Bronchial epithelial cell (primary cell): ENCODE results near the gene TCEAL4. TPM values are rescaled to one million over a fixed set of nuclear protein-coding genes. Genes with fewer than 3 reads are reported as not detected.

ENCODE experiments used
- DNase-seq: peaks from one replicate; pipeline ENCODE4 v3.0.0-alpha.2; 2010; ENCODE audit warnings: low read depth
- FAIRE-seq: peaks from 2 replicates; lab custom pipeline; 2011; peaks lifted over from hg19 to GRCh38; lab: Jason Lieb, UNC
- H3K27me3 ChIP-seq: 2 replicates; pipeline ENCODE4 v1.5.1; 2011; ENCODE audit warnings: low read length; ENCODE audit not compliant: control insufficient read depth, insufficient read depth
- H3K36me3 ChIP-seq: 2 replicates; pipeline ENCODE4 v1.5.1; 2011; ENCODE audit warnings: low read length; ENCODE audit not compliant: control insufficient read depth, insufficient read depth
- H3K4me3 ChIP-seq: 2 replicates; pipeline ENCODE4 v1.5.1; 2011; ENCODE audit warnings: mild to moderate bottlenecking, low read depth, low read length, control low read depth
- CTCF ChIP-seq: IDR thresholded peaks from 2 replicates; pipeline ENCODE4 v1.5.1; 2011; ENCODE audit warnings: mild to moderate bottlenecking, moderate library complexity, low read length, control low read depth, inconsistent platforms; ENCODE audit not compliant: insufficient read depth, severe bottlenecking
- total RNA-seq: library from RNA; depleted of rRNA; stranded (reverse); fragments of >200 nt; gene quantifications from 2 replicates; pipeline ENCODE4 v1.2.1, GENCODE V29; 2014

Gene TCEAL4
- total RNA-seq, 1 donor from 2014 or later, result 23.4 TPM

- no peaks in the 10 kb centered on the region for H3K36me3 ChIP-seq
- no peak for TF ChIP-seq CTCF
- no peak overlapping the region for H3K4me3 ChIP-seq
- DNase-seq (no peak), FAIRE-seq (no peak)
- no peaks in the 10 kb centered on the region for H3K27me3 ChIP-seq
Observed at GRCh38 chrX:103539695-103540094, 45.6 kb upstream of the TCEAL4 start.

- TF ChIP-seq CTCF, result no peak
- H3K36me3 ChIP-seq, result no peaks in the 10 kb centered on the region
- DNase-seq, result peak; percentile 33
- no peak for FAIRE-seq
- no peaks in the 10 kb centered on the region for H3K27me3 ChIP-seq
- no peak overlapping the region for H3K4me3 ChIP-seq
Observed at GRCh38 chrX:103540145-103540544, 45.2 kb upstream of the TCEAL4 start.

GRCh38 chrX:103549916-103550315 is 35.4 kb upstream of the TCEAL4 start:
- DNase-seq (no peak), FAIRE-seq (no peak)
- Histone ChIP-seq H3K4me3 (no peak overlapping the region), H3K36me3 (no peaks in the 10 kb centered on the region), H3K27me3 (no peaks in the 10 kb centered on the region)
- no peak for TF ChIP-seq CTCF

- no peak for TF ChIP-seq CTCF
- DNase-seq, result no peak
- Histone ChIP-seq H3K4me3 (no peak overlapping the region), H3K36me3 (no peaks in the 10 kb centered on the region), H3K27me3 (no peaks in the 10 kb centered on the region)
- no peak for FAIRE-seq
Observed at GRCh38 chrX:103550415-103551051, 34.8 kb upstream of the TCEAL4 start.

GRCh38 chrX:103552236-103552635 is 33.1 kb upstream of the TCEAL4 start:
- FAIRE-seq (no peak), DNase-seq (no peak)
- H3K4me3 ChIP-seq, result no peak overlapping the region
- no peak for TF ChIP-seq CTCF
- no peaks in the 10 kb centered on the region for H3K36me3 ChIP-seq
- H3K27me3 ChIP-seq, result no peaks in the 10 kb centered on the region
